GM12892 (cell line): Measurements from ENCODE around the gene PRICKLE2.

Experiments used
- POLR2A ChIP-seq: IDR thresholded peaks from 2 replicates; pipeline ENCODE4 v1.6.1; 2011; ENCODE audit warnings: low read depth, low read length, control low read depth
- POLR2AphosphoS5 ChIP-seq: IDR thresholded peaks from 2 replicates; pipeline ENCODE4 v1.6.1; 2011; ENCODE audit warnings: low read depth, low read length, control low read depth

- TF ChIP-seq POLR2AphosphoS5 (no peak), POLR2A (no peak)
These were observed 131.2 kb downstream of the PRICKLE2 start for GRCh38 chr3:64093825-64094712.
